Activated CD4-positive, alpha-beta memory T cell treated with anti-CD3 and anti-CD28 coated beads for 36 hours (primary cell): ENCODE data around the gene PIEZO1. TPM values are rescaled to one million over a fixed set of nuclear protein-coding genes. Genes with fewer than 3 reads are reported as not detected.

ENCODE experiments used
- CTCF ChIA-PET: fragments of 350-600 bp; sonication (Branson Sonifier 250); formaldehyde crosslinking; loops from one replicate; lab custom pipeline; 2021; ENCODE audit warnings: antibody characterized with exemption, inconsistent platforms; lab: Charles Lee
- POLR2A ChIA-PET: fragments of 350-600 bp; sonication (Branson Sonifier 250); formaldehyde crosslinking; loops from one replicate; lab custom pipeline; 2021; ENCODE audit warnings: antibody characterized with exemption; lab: Charles Lee
- DNase-seq: peaks from one replicate; pipeline ENCODE4 v3.0.0-alpha.2; 2020
- H3K27ac Mint-ChIP-seq: one replicate; pipeline ENCODE4 v1.8.0; 2021; ENCODE audit warnings: mixed read lengths
- H3K27me3 Mint-ChIP-seq: one replicate; pipeline ENCODE4 v1.8.0; 2021; ENCODE audit warnings: mixed read lengths
- H3K36me3 Mint-ChIP-seq: one replicate; pipeline ENCODE4 v1.8.0; 2021; ENCODE audit warnings: mixed read lengths
- H3K4me1 Mint-ChIP-seq: one replicate; pipeline ENCODE4 v1.8.0; 2021; ENCODE audit warnings: low read depth, mixed read lengths
- H3K4me3 Mint-ChIP-seq: one replicate; pipeline ENCODE4 v1.8.0; 2021; ENCODE audit warnings: mild to moderate bottlenecking, mixed read lengths
- H3K9me3 Mint-ChIP-seq: one replicate; pipeline ENCODE4 v1.8.0; 2021; ENCODE audit warnings: mixed read lengths
- intact Hi-C: fragments of 100-400 bp; cut with micrococcal nuclease; formaldehyde crosslinking; loops from one replicate; pipeline ENCODE4 v1.15.1; 2023
- total RNA-seq, 2 experiments: library from RNA; stranded (reverse); gene quantifications; one replicate each; pipeline ENCODE4 v1.2.3, GENCODE V29; 2021

PIEZO1 gene
- total RNA-seq, 2 experiments from 2014 or later: 221 to 234 TPM

DNA sequence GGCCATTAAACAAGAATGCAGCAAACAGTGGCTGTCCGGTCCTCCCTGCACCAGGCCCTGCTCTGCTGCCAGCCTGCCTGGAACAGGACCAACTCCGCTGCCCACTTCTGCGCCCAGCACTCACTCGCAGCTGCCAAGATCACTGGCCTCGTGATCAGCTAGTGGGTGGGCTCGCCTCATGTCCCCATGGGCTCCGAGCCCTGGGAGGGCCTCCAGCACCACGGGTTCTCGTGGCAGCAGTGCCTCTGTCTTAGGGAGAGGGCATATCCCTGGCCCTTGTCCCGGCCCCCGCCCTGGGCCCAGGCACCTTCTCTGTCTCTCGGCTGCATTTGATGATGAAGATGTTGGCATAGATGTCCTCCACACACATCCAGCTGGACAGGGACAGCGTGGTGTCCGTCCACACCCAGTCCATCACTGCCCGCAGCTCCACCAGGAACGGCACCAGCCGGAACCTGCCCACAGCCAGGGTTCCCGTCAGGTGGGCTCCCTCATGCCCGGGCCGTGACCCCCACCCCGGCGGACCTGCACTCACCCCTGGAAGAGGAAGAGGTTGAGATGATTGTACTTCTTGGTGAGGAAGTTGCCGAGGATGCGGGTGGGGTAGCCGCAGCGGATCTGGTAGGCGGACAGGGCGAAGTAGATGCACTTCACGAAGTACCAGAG, 65.6 kb downstream of the PIEZO1 start:
- Mint-ChIP-seq H3K36me3 (peaks cover 29% of the 10 kb centered on the region), H3K4me1 (no peaks in the 10 kb centered on the region), H3K27me3 (no peaks in the 10 kb centered on the region), H3K4me3 (no peak overlapping the region), H3K9me3 (no peaks in the 10 kb centered on the region), H3K27ac (no peak overlapping the region)
- intact Hi-C loops: no loop called here
- CTCF ChIA-PET: interaction anchor here (1.3 kb wide), 1 partner anchor 18 kb away, joined by 3 read pairs; no protein-coding TSS in a partner anchor
- POLR2A ChIA-PET: no interaction called here
- no peak for DNase-seq

GRCh38 chr16:88718178-88718577, 66.8 kb downstream of the PIEZO1 start:
- intact Hi-C loops: no loop called here
- Mint-ChIP-seq H3K27ac (peak overlapping the region; percentile 19), H3K4me1 (no peaks in the 10 kb centered on the region), H3K36me3 (peaks cover 29% of the 10 kb centered on the region), H3K4me3 (no peak overlapping the region), H3K27me3 (no peaks in the 10 kb centered on the region), H3K9me3 (no peaks in the 10 kb centered on the region)
- ChIA-PET CTCF (interaction anchor here (3.5 kb wide), 1 partner anchor 19 kb away, joined by 16 read pairs; no protein-coding TSS in a partner anchor), POLR2A (interaction anchor here (1.0 to 1.3 kb wide), 2 partner anchors 11 to 91 kb away, joined by 3 read pairs; no protein-coding TSS in a partner anchor)
- no peak for DNase-seq

DNA sequence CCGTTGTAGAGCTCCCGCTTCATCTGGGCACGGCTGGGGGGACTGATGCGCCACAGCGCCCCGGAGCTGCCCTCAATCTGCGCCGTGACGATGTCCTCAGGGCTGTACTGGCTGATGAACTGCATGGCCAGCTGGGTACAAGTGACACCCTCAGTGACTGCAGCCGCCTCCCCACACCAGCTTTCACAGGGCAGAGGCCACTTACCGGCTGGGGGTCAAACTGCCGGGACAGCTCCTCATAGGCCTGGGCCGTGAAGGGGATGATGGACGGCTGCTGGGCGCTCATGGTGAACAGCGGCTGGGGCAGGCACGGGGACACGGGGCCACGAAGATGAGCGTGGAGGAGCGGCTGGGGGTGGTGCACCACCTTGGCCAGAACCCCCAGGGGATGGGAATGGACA, 68.4 kb downstream of the PIEZO1 start:
- H3K27me3 Mint-ChIP-seq: no peaks in the 10 kb centered on the region
- H3K36me3 Mint-ChIP-seq: peaks cover 26% of the 10 kb centered on the region
- H3K9me3 Mint-ChIP-seq: no peaks in the 10 kb centered on the region
- ChIA-PET POLR2A (interaction anchor here (1.9 kb wide), 1 partner anchor 64 kb away, joined by 4 read pairs; no protein-coding TSS in a partner anchor), CTCF (interaction anchor here (0.5 to 3.5 kb wide), 2 partner anchors 20 to 77 kb away, joined by 3 to 16 read pairs; no protein-coding TSS in a partner anchor)
- intact Hi-C loops: no loop called here
- H3K27ac Mint-ChIP-seq: no peak overlapping the region
- no peak overlapping the region for H3K4me3 Mint-ChIP-seq
- DNase-seq: no peak
- H3K4me1 Mint-ChIP-seq: no peaks in the 10 kb centered on the region

DNA sequence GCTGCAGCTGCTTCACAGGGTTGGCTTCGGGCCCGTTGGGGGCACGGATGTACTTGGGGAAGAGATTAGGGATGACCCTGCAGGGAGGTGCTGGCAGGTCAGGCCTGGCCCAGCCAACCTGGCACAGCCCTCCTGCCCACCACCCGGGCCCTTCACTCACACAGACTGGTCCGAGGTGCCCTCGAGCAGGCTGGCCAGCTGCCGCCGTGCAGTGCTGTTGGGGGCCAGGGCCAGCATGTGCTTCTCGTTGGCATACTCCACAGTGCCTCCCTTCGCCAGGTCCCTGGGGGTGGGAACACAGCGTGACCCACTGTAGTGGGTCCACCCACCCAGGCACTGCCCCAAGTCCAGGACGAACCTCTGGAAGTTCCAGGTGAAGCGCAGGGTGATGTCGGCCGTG, 68.8 kb downstream of the PIEZO1 start:
- intact Hi-C loops: no loop called here
- no peak overlapping the region for H3K4me3 Mint-ChIP-seq
- H3K27me3 Mint-ChIP-seq: no peaks in the 10 kb centered on the region
- H3K9me3 Mint-ChIP-seq: no peaks in the 10 kb centered on the region
- no peak for DNase-seq
- ChIA-PET CTCF (interaction anchor here (3.5 kb wide), 1 partner anchor 21 kb away, joined by 16 read pairs; no protein-coding TSS in a partner anchor), POLR2A (interaction anchor here (1.9 kb wide), 1 partner anchor 64 kb away, joined by 4 read pairs; no protein-coding TSS in a partner anchor)
- H3K36me3 Mint-ChIP-seq: peaks cover 26% of the 10 kb centered on the region
- H3K4me1 Mint-ChIP-seq: no peaks in the 10 kb centered on the region
- H3K27ac Mint-ChIP-seq: no peak overlapping the region

GRCh38 chr16:88715312-88716190, 69.5 kb downstream of the PIEZO1 start:
- Mint-ChIP-seq H3K36me3 (peaks cover 24% of the 10 kb centered on the region), H3K4me1 (no peaks in the 10 kb centered on the region), H3K27me3 (no peaks in the 10 kb centered on the region), H3K27ac (no peak overlapping the region), H3K9me3 (no peaks in the 10 kb centered on the region), H3K4me3 (no peak overlapping the region)
- intact Hi-C loops: no loop called here
- ChIA-PET POLR2A (interaction anchor here (1.9 kb wide), 1 partner anchor 65 kb away, joined by 4 read pairs; no protein-coding TSS in a partner anchor), CTCF (interaction anchor here (3.5 kb wide), 1 partner anchor 21 kb away, joined by 16 read pairs; no protein-coding TSS in a partner anchor)
- DNase-seq: no peak

DNA sequence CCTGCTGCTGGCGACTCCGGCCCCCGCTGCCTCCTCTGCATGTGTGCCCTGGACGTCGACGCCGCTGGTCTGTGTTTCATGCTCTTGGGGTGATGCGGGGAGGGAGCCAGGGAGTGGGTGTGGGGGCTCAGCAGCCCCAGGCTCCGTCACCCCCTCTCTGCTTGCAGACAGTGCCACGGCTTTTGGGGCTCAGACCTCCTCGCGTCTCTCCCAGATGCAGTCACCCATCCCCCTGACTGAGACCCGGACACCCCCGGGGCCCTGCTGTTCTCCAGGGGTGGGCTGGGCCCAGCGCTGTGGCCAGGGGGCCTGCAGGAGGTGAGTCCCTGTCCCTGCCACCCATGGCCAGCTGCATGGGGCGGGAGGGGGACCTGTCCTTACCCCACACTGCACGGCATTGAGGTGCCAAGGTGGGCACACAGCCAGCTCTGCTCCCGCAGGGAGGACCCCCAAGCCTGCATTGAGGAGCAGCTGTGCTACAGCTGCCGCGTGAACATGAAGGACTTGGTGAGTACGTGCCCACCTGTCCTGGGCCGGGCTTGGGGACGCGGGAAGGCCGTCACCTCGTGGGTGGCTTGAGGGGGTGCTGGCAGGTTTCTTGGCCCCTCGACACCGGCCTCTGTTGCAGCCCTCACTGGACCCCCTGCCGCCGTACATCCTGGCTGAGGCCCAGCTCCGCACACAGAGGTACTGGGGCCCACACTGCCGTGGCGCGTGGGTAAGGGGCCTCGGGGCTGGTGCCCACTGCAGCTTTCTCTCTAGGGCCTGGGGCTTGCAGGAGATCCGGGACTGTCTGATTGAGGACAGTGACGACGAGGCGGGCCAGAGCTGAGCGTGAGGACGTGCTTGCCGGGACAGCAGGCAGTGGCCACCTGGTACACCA, 70.4 kb downstream of the PIEZO1 start:
- Mint-ChIP-seq H3K27ac (no peak overlapping the region), H3K36me3 (peaks cover 18% of the 10 kb centered on the region), H3K9me3 (no peaks in the 10 kb centered on the region), H3K27me3 (no peaks in the 10 kb centered on the region), H3K4me3 (no peak overlapping the region), H3K4me1 (peaks cover under 1% of the 10 kb centered on the region)
- ChIA-PET CTCF (interaction anchor here (3.5 kb wide), 1 partner anchor 22 kb away, joined by 16 read pairs; no protein-coding TSS in a partner anchor), POLR2A (interaction anchor here (0.9 to 1.9 kb wide), 2 partner anchors 41 to 66 kb away, joined by 3 to 4 read pairs; no protein-coding TSS in a partner anchor)
- no peak for DNase-seq
- intact Hi-C loops: no loop called here

DNA sequence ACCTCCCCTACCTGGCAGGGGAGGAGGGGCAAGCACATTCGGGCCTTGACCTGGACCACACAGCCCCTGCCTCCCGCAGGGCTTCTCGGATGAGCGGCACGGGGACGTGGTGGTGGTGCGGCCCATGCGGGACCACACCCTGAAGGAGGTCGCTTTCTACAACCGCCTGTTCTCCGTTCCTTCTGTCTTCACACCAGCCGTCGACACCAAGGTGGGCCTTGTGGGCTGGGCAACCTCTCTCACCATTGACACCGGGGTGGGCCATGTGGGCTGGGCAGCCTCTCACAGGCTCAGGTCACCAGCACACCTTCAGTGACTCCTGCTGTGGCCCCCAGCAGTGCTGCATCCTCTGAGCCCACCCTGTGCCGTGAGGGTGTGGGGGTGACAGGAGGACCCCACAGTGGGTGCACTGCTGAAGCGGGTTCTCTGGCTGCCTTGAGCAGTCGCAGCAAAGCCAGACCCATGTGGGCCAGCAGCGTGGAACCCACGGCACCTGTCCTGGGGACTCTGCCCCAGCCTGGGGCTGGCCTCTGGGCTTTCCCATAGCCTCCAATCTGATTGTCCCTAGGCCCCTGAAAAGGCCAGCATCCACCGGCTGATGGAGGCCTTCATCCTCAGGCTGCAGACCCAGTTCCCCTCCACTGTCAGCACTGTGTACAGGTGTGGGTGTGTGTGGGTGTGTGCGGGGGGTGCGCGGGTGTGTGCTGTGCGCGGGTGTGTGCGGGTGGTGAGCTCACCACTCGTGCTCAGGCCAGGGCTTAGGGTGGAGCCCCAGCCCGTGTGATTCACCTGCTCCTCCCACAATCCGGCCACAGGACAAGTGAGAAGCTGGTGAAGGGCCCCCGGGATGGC, 71.2 kb downstream of the PIEZO1 start:
- CTCF ChIA-PET: no interaction called here
- peaks cover 13% of the 10 kb centered on the region for H3K36me3 Mint-ChIP-seq

GRCh38 chr16:88713054-88713453, 72.0 kb downstream of the PIEZO1 start:
- intact Hi-C loops: no loop called here
- peaks cover 3% of the 10 kb centered on the region for H3K4me1 Mint-ChIP-seq
- no peak overlapping the region for H3K4me3 Mint-ChIP-seq
- H3K36me3 Mint-ChIP-seq: peaks cover 10% of the 10 kb centered on the region
- no peak overlapping the region for H3K27ac Mint-ChIP-seq
- CTCF ChIA-PET: no interaction called here
- no peaks in the 10 kb centered on the region for H3K9me3 Mint-ChIP-seq
- POLR2A ChIA-PET: no interaction called here
- no peaks in the 10 kb centered on the region for H3K27me3 Mint-ChIP-seq
- DNase-seq: no peak

More for the DNA sequence above, 71.2 kb downstream of the PIEZO1 start:
- intact Hi-C loops: no loop called here
- Mint-ChIP-seq H3K27ac (no peak overlapping the region), H3K4me1 (peaks cover 3% of the 10 kb centered on the region), H3K27me3 (no peaks in the 10 kb centered on the region), H3K4me3 (no peak overlapping the region), H3K9me3 (no peaks in the 10 kb centered on the region)
- POLR2A ChIA-PET: interaction anchor here (0.9 kb wide), 1 partner anchor 42 kb away, joined by 3 read pairs; no protein-coding TSS in a partner anchor
- DNase-seq: no peak

GRCh38 chr16:88712362-88712979, 72.5 kb downstream of the PIEZO1 start:
- peaks cover 5% of the 10 kb centered on the region for H3K4me1 Mint-ChIP-seq
- no peaks in the 10 kb centered on the region for H3K27me3 Mint-ChIP-seq
- intact Hi-C loops: no loop called here
- no peak overlapping the region for H3K4me3 Mint-ChIP-seq
- ChIA-PET CTCF (no interaction called here), POLR2A (no interaction called here)
- no peak for DNase-seq
- H3K36me3 Mint-ChIP-seq: peaks cover 8% of the 10 kb centered on the region
- no peak overlapping the region for H3K27ac Mint-ChIP-seq
- H3K9me3 Mint-ChIP-seq: no peaks in the 10 kb centered on the region

- H3K9me3 Mint-ChIP-seq: no peaks in the 10 kb centered on the region
- H3K4me3 Mint-ChIP-seq: no peak overlapping the region
- H3K36me3 Mint-ChIP-seq: peaks cover 2% of the 10 kb centered on the region
- H3K4me1 Mint-ChIP-seq: peaks cover 12% of the 10 kb centered on the region
- DNase-seq: no peak
- no peaks in the 10 kb centered on the region for H3K27me3 Mint-ChIP-seq
- intact Hi-C loops: no loop called here
- H3K27ac Mint-ChIP-seq: no peak overlapping the region
- ChIA-PET CTCF (interaction anchor here (1.4 kb wide), 1 partner anchor 25 kb away, joined by 10 read pairs; no protein-coding TSS in a partner anchor), POLR2A (no interaction called here)
Measured at GRCh38 chr16:88711750-88712340, 73.2 kb downstream of the PIEZO1 start.
